ENCODE measurements around the gene ANKS3. TPM values are rescaled to one million over a fixed set of nuclear protein-coding genes. Genes with fewer than 3 reads are reported as not detected.

The ANKS3 gene
- polyA plus RNA-seq, 2 of the 4 experiments (the other 2 are of a cell fraction): 22.7 to 27.1 TPM

GRCh38 chr16:4694642-4695451 lies 39.2 kb downstream of the ANKS3 start:
- peaks cover 11% of the 10 kb centered on the region; the same call in 1 of the 3 replicates for H3K4me1 ChIP-seq
- DNase-seq (ENCODE audit: low read depth in 1 of 2, low spot score in 1 of 2) (no peak), ATAC-seq (peak in 1 of 2 experiments; percentile 1; a peak in 1 of 6 replicates), FAIRE-seq (no peak)
- ChIA-PET CTCF (interaction anchor here (1.3 to 2.2 kb wide), 7 partner anchors 11 to 261 kb away, joined by 3 to 12 read pairs (median 7); partner anchors contain the start of gene MGRN1), POLR2A (interaction anchor here (0.5 to 1.4 kb wide), 3 partner anchors 40 to 120 kb away, joined by 3 to 7 read pairs (median 5); partner anchors contain the start of genes ANKS3 and DNAAF8)
- H3K4me3 ChIP-seq: peak overlapping the region; percentile 93; the same call in 2 of the 3 replicates
- peak overlapping the region; percentile 88 to 92; a peak in 5 of 6 replicates for H3K27ac ChIP-seq
- no peak for TF ChIP-seq EHF (CRISPR knock-in tag; IDR thresholded peaks at IDR 0.05)
- no peak for TF ChIP-seq BHLHE40 (IDR thresholded peaks at IDR 0.05; ENCODE audit: low read depth, low read length)
- no peak for TF ChIP-seq KDM1A (IDR thresholded peaks at IDR 0.05; ENCODE audit: low read depth)
- TF ChIP-seq, protein P1, sequence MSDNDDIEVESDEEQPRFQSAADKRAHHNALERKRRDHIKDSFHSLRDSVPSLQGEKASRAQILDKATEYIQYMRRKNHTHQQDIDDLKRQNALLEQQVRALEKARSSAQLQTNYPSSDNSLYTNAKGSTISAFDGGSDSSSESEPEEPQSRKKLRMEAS (IDR thresholded peaks at IDR 0.05): no peak
- no peak for TF ChIP-seq MAZ (IDR thresholded peaks at IDR 0.05; ENCODE audit: borderline replicate concordance, low read depth, low read length)
- TF ChIP-seq ZSCAN20 (CRISPR knock-in tag; IDR thresholded peaks at IDR 0.05): no peak
- TF ChIP-seq JUNB (IDR thresholded peaks at IDR 0.05): no peak
- TF ChIP-seq POLR2A (IDR thresholded peaks at IDR 0.05; ENCODE audit: low read length): no peak
- TF ChIP-seq NPAS2 (CRISPR knock-in tag; IDR thresholded peaks at IDR 0.05; ENCODE audit: borderline replicate concordance): no peak
- TF ChIP-seq ZFP36 (IDR thresholded peaks at IDR 0.05; ENCODE audit: borderline replicate concordance, partially characterized antibody): no peak
- no peak for TF ChIP-seq FOXS1 (CRISPR knock-in tag; IDR thresholded peaks at IDR 0.05)
- TF ChIP-seq EHMT2 (IDR thresholded peaks at IDR 0.05; ENCODE audit: low read depth): no peak
- no peak for TF ChIP-seq HES2 (IDR thresholded peaks at IDR 0.05)
- TF ChIP-seq, protein P2, sequence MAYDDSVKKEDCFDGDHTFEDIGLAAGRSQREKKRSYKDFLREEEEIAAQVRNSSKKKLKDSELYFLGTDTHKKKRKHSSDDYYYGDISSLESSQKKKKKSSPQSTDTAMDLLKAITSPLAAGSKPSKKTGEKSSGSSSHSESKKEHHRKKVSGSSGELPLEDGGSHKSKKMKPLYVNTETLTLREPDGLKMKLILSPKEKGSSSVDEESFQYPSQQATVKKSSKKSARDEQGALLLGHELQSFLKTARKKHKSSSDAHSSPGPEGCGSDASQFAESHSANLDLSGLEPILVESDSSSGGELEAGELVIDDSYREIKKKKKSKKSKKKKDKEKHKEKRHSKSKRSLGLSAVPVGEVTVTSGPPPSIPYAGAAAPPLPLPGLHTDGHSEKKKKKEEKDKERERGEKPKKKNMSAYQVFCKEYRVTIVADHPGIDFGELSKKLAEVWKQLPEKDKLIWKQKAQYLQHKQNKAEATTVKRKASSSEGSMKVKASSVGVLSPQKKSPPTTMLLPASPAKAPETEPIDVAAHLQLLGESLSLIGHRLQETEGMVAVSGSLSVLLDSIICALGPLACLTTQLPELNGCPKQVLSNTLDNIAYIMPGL (CRISPR knock-in tag; IDR thresholded peaks at IDR 0.05; ENCODE audit: borderline replicate concordance): no peak
- no peak for TF ChIP-seq SMC3 (IDR thresholded peaks at IDR 0.05)
- no peaks in the 10 kb centered on the region for H3K9me3 ChIP-seq
- WGBS (ENCODE audit: missing lambda C conversion rate): 79% methylated on average over 18 of the region's 26 CpGs
- H3K4me2 ChIP-seq: peak overlapping the region; percentile 95

GRCh38 chr16:4693956-4694641 lies 40.0 kb downstream of the ANKS3 start:
- peak; percentile 14 to 21 for ATAC-seq
- FAIRE-seq: no peak
- Histone ChIP-seq H3K4me3 (peak overlapping the region; percentile 93), H3K4me1 (peaks cover 11% of the 10 kb centered on the region; the same call in 1 of the 3 replicates), H3K4me2 (peak overlapping the region; percentile 95), H3K27ac (peak overlapping the region; percentile 88 to 92), H3K9me3 (no peaks in the 10 kb centered on the region)
- WGBS (ENCODE audit: missing lambda C conversion rate): 11% methylated on average over 17 of the region's 54 CpGs
- DNase-seq (ENCODE audit: low read depth in 1 of 2, low spot score in 1 of 2): peak in 1 of 2 experiments; percentile 48
- ChIA-PET POLR2A (interaction anchor here (0.6 to 1.4 kb wide), 3 partner anchors 41 to 264 kb away, joined by 3 to 7 read pairs (median 3); partner anchors contain the start of genes ANKS3, DNAAF8 and SEC14L5), CTCF (interaction anchor here (1.2 to 2.0 kb wide), 5 partner anchors 11 to 176 kb away, joined by 3 to 8 read pairs (median 3); partner anchors contain the start of gene MGRN1)
- TF ChIP-seq RCOR1 (IDR thresholded peaks at IDR 0.05; ENCODE audit: low read depth, low read length) (no peak), JUN (IDR thresholded peaks at IDR 0.05) (peak in 1 of 2 experiments; percentile 2; a peak in 2 of 5 replicates)

Measured in A549 (cell line).